ENCODE measurements around the gene UAP1.

Gene UAP1

DNA sequence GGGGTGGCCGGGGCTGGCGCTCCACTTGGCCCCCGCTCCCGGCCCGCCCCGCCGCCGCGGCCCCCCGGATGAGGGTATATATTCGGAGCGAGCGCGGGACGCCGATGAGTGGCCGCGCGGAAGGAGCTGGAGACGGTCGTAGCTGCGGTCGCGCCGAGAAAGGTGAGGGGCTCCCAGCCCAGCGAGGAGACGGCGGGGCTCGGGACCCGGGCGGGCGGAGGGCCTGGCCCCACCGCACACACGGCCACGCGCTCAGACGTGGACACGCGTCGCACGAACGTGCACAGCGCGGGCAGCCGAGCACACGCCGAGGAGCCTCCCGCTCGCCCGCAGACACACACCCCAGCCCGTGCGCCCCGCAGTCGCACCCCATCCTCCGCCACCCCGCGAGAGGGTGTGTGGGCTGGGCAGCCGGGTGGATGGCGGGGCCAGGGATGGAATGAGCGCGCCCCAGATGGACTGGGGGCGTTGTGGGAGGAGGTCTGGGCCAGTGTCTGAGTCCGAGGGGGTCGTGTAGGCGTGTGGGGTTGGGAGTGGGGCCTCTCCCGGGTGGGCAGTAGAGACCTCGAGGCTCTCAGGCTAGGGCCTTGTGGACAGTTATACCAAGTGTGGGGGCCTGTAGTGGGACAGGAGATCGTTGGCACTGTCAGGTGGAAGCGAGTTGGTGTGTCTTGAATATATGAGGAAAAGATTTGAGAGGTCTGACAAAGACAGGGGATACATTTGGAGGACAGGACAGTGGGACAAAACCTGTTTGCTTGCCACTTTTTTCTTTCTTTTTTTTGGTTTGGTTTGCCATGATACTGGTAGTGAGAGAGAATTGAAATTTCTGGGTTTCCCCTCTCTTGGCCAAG is at the start of gene UAP1:
Gene UAP1, plus strand, starts transcription at position 107 of the 854 bp plus-strand sequence. CDS start 4,347 bp downstream, outside the sequence.
- no peak for DNase-seq (ENCODE audit: low read depth in 2 of 2)

DNA sequence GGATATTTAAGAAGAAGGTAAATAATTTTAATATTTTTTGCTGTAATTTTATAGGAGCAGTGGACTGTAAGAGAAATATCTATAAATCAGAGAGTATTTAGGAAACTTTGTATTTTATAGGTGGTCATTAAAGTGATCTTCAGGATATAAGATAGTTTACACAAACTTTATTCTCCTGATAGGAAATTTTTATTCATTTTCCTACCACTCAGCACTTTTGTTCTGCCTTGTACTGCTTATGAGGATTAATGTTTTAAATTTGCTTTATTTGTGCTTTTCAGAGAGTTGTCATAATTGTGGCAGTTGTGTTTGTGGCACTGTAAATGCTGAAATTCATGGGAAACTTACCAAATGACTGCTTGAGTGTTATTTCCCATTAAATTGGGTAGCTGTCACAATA is 34.2 kb upstream of the UAP1 start:
- no peak for DNase-seq (ENCODE audit: low read depth in 2 of 2)

DNA sequence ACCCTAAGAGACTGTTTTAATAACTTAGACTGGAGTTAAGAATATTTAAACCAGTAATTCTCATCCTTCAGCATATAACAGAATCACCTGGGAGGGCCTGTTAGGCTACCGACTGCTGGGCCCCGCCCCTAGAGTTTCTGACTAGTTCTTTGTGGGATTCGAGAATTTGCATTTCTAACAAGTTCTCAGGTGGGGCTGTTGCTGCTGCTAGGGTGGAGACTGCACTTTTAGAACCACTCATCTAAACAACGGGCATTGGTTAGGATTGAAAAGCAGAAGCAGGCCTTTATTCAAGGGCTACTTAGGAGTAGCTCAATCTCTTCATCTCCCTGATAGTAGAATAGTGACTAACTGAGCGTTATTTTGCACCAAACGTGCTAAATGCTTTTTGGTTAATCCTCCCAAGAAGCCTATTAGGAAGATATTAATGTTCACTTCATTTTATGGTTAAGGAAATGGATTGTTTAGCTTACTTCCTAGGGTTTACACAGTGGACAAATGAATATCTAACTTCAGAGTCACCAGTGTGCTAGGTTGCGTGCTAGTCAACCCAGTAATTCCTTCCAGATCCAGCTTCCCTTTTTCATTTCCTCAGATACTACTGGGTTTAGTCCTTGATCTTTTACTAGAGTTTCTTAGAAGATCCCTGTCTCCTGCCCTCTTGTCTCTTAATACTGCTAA is 31.1 kb upstream of the UAP1 start:
- no peak for DNase-seq (ENCODE audit: low read depth in 2 of 2)

DNA sequence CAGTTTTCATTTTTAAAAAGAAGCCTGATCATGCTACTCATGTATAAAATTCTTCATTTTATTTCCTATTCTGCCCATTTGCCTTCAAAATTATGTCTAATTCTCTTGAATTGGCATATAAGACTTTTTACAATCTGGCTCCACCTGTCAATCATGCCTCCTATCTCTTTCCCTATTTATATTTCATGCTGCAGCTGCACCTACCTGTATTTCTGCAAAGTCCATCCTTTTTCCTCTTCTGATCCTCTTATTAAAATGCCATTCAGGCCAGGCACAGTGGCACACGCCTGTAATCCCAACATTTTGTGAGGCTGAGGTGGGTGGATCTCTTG is 30.6 kb upstream of the UAP1 start:
- DNase-seq (ENCODE audit: low read depth in 2 of 2) = no peak

DNA sequence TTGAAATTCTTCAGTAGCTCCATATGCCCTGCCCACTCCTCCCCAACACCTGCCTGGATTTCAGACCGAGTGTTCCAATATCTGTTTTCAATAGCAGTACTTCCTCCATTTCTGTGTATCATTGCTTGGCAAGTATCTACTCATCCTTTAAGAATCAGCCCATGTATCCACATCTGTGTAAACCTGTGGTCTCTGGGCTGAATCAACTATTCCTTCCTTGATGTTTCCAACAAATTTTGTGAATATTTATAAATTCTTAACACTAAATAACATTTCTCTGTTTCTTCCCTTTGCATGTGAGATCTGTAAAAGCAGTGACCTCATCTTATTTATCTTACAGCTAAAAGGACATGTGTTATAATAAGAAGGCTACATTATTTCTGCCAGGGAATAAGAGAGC is 26.0 kb upstream of the UAP1 start:
- DNase-seq (ENCODE audit: low read depth in 2 of 2) = no peak

DNA sequence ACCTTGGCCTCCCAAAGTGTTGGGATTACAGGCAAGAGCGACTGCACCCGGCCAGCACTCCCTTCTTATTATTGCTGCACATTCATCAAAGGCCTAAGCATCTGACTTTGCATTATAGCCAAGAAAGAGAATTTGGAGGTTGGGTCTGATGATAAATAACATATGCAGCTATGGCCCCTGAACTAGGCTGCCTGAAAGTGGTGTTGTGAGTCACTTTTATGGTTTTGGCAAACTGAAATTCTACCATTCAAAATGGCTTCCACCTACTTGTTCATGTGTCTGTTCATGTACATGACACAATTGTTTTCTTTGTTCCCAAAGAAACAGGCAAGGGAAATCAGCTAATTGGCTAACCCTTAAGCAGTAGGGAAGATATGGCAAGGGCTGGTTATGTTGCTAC is 25.0 kb upstream of the UAP1 start:
- no peak for DNase-seq (ENCODE audit: low read depth in 2 of 2)

DNA sequence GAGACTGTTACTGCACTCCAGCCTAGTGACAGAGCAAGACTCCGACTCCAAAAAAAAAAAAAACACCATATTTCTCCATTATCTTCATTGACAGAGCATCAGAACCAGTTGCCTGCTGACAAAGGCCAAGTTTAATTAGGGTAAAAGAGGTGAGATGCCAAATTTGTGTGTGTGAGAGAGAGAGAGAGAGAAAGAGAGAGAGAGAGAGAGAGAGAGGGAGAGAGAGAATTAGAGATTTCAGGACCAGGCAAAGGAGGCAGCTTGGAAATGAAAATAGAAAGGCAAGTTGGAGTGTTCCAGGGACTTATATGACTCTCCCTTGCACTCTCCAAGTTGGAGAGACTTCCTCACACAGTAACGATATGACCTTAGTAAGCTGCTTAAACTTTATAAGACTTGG is 24.3 kb upstream of the UAP1 start:
- DNase-seq (ENCODE audit: low read depth in 2 of 2) = no peak

DNA sequence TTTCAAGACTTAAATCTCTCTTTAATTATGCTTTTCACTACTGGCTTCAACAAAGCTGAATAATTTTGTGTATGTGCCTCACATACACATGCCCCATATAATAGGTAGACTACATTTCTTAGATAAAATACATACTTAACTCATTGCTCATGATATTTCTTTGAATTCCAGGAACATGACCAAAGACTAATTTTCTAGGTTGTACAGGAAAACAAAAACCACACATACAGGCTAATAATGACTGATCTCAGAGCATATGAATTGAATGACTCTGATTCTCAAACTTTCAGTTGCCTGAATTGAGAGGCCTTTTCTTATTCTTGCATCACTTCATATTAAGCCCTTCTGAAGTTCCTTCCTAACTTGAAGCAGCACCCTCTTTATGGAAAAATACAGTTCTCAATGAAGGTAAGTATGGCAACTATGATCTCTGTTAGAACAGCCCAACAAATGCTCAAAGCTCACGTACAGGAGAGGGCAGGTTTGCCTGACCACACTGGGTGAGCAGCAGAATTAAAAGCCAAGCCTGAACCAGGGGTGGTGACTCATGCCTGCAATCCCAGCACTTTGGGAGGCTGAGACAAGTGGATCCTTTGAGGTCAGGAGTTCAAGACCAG is 22.6 kb upstream of the UAP1 start:
- no peak for DNase-seq (ENCODE audit: low read depth in 2 of 2)

DNA sequence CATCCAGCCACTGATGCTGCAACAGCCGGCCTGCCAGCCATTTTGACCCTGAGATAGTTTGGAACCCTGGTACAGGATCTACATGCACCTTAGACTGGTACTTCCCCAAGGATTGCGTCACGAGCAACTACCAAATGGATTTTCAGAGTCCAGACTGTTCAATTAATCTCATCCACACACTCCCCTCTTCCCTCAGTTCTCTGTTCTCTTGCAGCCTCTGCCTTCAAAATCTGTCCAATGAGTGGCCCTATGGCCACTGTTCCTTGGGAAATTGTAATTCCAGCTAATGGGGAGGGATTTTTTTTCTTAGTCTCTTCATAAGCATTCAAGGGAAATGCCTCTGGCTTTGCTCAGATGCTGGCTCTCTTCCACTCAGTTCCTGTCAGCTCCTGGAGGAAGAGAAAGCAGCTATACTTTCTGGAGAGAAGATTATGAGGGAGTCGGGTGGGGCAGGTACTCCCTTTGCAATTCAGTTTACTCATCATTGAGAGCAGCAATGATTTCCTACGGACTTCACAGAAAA is 19.8 kb upstream of the UAP1 start:
- no peak for DNase-seq (ENCODE audit: low read depth in 2 of 2)

DNA sequence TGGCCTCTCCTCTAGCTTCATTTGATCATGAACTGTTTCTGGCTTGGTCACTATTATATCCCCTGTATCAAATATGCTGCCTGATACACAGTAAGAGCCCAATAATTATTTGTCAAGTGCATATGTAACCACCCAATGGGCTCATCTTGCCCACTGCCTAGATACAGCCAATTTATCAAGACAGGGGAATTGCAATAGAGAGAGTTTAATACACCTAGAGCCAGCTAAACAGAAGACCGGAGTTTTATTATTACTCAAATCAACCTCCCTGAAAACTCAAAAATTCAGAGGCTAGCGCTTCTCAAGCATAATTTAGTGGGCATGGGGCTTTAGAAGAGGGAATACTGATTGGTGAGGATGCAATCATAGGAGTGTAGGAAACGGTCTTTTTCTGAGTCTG is 18.3 kb upstream of the UAP1 start:
- no peak for DNase-seq (ENCODE audit: low read depth in 2 of 2)

DNA sequence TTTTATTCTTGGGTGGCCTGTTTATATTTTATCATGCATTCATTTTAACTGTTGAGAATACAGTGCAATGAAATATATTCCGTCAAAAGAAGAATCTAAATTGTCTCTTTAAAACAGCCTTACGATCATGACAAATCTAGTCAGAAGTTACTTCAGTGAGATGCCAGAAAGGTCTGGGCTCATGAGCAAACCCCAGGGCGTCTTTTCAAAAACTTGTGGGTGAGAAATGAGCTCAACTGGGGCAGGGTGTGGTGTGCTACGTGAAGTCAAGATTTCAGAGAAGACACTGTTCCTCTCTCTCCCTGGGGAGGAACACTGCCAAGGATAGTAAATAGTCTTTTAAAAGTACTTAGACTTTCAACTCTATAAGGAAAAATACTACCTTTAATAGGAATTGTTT is 13.4 kb upstream of the UAP1 start:
- DNase-seq (ENCODE audit: low read depth in 2 of 2) = no peak

DNA sequence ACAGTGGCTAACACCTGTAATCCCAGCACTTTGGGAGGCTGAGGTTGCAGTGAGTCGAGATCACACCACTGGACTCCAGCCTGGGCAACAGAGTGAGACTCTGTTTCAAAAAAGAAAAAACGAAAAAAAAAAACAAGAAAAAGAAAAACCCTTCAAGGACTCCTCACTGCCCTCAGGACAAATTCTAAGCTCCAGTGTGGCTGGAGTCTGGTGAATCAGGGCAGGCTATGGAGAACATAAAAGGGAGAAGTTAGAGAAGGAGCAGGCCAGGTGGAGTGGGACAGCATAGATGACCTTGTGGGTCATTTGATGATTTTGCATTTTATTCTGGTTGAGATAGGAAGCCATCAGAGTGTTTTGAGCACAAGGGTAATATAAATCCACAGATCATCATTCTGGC is 12.5 kb upstream of the UAP1 start:
- DNase-seq (ENCODE audit: low read depth in 2 of 2) = no peak

DNA sequence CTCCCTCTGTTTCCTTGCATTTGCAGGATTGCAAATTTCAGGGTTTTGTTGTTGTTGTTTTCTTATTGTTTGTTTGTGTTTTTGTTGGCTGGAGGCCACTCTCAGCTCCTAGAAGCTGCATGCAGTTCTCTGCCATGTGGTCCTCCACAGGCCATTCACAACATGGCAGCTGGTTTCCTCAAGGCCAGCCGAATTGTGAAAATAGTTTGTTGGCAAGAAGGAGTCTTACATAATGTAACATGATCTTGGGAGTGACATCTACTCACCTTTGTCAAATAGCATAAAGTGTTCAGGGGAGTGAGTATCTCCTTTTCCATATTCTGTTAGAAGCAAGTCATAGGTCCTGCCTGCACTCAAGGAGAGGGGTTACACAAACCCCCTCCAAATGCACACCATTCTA is 10.6 kb upstream of the UAP1 start:
- DNase-seq (ENCODE audit: low read depth in 2 of 2) = no peak

DNA sequence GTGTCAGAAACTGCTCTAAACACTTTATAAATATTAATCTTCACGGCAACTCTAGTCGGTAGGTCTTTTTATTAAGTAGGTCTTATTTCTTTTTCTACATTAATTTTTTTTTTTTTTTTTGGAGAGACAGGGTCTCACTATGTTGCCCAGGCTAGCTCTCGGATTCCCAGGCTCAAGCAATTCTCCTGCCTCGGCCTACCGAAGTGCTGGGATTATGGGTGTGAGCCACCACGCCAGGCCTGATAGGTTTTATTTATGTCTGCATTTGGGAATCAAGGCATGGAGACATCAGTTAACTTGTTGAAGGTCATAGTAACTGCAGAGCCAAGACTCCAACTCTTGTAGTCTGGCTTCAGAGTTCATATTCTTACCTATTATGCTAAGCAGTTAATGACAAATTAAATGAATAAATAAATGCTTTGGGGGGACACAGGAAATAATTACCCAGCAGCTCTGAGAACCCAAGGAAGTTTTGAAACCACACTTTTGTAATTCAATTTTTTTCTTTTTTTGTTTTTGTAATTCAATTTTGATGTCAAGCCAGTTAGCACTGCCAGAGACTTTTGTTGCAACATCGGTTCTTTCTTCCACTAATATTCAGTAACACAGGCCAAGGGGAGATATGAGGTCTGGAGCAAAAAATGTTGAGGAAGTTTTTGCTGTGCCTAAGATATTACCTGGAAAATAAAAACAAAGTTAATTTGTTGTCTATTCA is 9.4 kb upstream of the UAP1 start:
- no peak for DNase-seq (ENCODE audit: low read depth in 2 of 2)

DNA sequence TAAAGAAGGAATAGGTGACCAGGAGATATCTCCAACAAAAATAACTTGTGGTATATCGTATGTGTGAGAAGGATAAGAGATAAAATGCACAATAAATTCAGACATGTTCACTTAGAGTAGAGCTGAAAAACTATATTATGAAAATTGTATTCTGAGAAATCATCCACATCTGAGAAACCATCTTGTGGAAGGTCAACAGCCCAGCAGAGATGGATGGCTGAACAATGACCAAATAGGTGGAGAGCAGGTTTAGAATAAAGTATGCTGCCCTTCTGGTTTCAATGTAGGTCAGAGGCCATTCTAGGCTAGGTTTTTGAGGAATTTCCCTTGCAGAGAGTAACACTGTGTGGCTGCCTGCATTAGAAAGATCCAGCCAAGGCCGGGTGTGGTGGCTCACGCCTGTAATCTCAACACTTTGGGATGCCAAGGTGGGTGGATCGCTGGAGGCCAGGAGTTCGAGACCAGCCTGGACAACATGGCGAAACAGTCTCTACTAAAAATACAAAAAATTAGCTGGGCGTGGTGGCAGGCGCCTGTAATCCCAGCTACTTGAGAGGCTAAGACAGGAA is 8.8 kb upstream of the UAP1 start:
- no peak for DNase-seq (ENCODE audit: low read depth in 2 of 2)

DNA sequence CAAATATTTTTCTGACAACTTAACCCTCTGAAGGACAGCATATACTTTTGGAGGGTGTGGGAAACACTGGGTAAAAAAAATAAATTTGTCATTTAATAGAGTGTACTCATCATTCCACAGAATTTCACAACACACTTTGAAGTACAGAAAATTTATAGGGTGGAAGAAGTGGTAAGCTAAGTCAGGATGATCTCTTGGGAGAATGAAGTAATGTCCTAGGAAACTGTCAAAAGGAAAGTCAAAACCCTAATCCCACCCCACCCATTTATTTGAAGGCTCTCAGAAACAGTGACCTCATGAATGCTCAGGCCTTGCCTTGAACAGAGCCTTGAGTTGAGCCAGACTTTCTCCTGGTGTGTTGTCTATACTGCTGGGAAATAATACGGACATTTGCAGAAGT is 7.3 kb upstream of the UAP1 start:
- no peak for DNase-seq (ENCODE audit: low read depth in 2 of 2)

DNA sequence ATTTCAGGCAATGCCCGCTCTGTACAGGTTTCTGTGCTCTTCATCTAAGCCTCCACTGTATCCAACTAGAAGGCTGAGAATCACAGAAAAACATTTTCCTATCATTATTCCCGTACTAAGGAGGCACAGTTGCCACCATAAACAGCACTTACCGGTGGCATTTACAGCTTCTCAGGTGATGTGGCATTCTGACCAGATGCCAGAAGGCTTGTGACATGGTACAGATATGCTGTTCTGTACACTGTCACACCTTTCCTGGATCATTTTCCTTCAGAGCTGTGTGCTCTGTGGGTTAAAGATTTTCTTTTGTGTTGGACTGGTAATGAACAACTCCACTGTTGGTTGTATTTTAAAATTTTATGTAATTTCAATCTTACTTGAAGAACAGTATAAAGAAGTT is 4.0 kb upstream of the UAP1 start:
- no peak for DNase-seq (ENCODE audit: low read depth in 2 of 2)

DNA sequence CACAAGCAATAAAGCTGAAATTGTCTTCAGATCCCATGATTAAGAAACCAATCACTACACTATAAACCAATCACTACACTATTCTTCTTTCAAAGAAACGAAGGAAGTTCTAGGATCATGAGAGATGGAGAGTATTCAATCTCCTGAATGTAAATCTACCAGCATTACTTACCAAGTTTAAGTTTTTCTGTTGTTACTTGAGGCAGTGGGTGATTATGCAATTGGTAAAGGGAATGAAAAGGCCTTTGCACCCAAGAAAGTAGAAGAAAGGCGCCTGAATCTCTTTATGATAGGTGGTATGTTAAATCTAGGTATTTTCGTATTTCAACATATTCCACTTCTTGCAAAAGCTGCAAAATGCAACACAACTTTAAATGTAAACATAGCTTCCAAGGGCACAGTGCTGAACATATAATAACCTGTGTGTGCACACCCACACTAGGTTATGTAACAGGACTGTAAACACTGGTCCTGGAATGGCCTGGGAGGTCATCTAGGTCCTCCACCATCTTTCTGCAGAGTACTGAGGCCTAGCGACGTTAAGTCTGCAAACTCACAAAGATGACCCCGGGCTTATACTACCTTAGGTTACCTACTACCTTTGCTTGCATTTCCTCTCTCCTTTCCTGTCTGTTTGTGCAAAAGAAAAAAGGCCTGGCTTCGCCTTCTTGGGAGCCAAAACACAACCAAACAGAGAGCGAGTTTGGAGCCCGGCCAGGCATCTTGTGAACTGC is 1.1 kb upstream of the UAP1 start:
- DNase-seq (ENCODE audit: low read depth in 2 of 2) = no peak

DNA sequence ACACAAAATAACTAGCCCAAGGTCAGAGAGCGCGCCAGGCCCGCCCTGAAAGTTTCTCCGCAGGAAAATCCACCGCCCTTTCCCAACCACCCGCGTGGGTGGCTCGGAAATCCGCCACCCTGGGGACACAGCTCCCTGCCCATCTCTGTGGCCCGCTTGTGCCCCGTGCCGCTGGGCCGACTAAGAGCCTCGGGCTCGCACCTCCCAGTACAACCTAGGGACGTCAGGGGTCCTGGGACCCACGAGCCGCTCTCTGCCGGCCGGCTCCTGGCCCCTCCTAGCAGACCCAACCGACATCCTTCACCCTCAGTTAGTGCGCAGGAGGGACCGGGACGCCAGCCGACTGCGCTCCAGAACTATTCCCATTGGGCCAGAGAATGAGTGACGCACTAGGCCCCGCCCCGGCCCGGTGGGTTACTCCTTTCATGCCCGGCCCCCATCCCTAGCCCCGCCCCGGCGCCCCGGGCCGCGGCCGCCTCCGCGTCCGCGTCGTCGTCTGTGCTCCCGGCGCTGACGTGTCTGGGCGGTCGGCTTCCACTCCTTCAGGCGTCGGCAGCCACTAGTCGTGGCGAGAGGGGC is 396 bp upstream of the UAP1 start:
- DNase-seq (ENCODE audit: low read depth in 2 of 2) = peak; percentile 96 to 98

DNA sequence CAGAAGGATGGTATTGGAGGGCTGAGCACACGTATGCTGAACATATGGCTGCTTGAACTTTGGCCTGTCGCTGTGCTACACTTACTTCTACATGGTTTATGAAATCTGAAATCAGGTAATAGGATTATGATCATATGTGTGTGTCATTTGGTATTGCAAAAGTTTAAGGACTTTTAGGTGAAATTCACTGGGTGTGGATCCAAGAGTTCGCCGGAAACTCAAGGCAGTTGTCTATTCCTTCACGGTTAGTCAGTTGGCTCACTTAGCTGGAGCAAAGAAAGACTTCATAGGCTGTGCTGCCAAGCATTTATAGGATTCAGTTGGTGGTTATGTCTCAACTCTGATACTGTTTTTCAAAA is 927 bp downstream of the UAP1 start:
- no peak for DNase-seq (ENCODE audit: low read depth in 2 of 2)

DNA sequence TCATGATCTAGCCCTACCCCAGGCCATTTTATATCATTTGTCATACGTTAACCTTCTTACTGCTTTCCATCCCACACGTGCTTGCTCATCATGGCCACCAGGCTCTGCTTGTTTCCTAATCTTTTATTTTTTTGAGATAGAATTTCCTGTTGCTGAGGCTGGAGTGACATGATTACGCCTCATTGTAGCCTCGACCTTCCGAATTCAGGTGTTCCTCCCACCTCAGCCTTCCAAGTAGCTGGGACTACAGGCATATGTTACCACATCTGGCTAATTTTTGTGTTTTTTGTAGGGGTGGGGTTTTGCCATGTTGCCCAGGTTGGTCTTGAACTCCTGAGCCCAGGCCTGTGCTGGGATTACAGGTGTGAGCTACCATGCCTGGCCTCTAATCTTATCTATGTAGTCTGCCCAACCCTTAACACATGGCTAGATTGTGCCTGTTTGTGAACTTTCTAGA is 3.3 kb downstream of the UAP1 start:
- no peak for DNase-seq (ENCODE audit: low read depth in 2 of 2)
